HepG2 (cell line): ENCODE data around the gene INF2. TPM values are rescaled to one million over a fixed set of nuclear protein-coding genes. Genes with fewer than 3 reads are reported as not detected.
A peak's percentile ranks its signal among the peaks of the same experiment; 100 is the strongest.

Experiments
- EEA1 ChIP-seq: sonication (generic); formaldehyde crosslinking; IDR thresholded peaks from 2 replicates; pipeline ENCODE4 v1.5.1; 2020; ENCODE audit warnings: mild to moderate bottlenecking, missing genetic modification reagents, borderline replicate concordance
- GATAD1 ChIP-seq: IDR thresholded peaks from 2 replicates; pipeline ENCODE4 v1.6.1; 2016; ENCODE audit warnings: missing genetic modification reagents, missing compliant biosample characterization
- HNRNPUL1 ChIP-seq: fragments of 200-400 bp; formaldehyde crosslinking; IDR thresholded peaks from 2 replicates; pipeline ENCODE4 v1.6.1; 2017; ENCODE audit warnings: low read depth, mild to moderate bottlenecking, low read length, moderate library complexity
- NPAS2 ChIP-seq: sonication (generic); formaldehyde crosslinking; IDR thresholded peaks from 2 replicates; pipeline ENCODE4 v1.8.0; 2022; ENCODE audit warnings: mild to moderate bottlenecking, missing genetic modification reagents, borderline replicate concordance
- PCBP1 ChIP-seq: fragments of 200-400 bp; formaldehyde crosslinking; IDR thresholded peaks from 2 replicates; pipeline ENCODE4 v1.6.1; 2017; ENCODE audit warnings: mild to moderate bottlenecking, low read depth, low read length, borderline replicate concordance
- PPARG ChIP-seq: conservative IDR thresholded peaks from 2 replicates; pipeline ENCODE4 v1.6.1; 2016; ENCODE audit warnings: missing biosample characterization, missing genetic modification reagents
- RBM39 ChIP-seq: fragments of 200-400 bp; formaldehyde crosslinking; IDR thresholded peaks from one replicate; pipeline ENCODE4 v1.6.1; 2018; ENCODE audit warnings: antibody characterized with exemption, mild to moderate bottlenecking, low read depth, low read length; ENCODE audit not compliant: poor library complexity, severe bottlenecking
- SOX5 ChIP-seq: IDR thresholded peaks from 2 replicates; pipeline ENCODE4 v1.6.1; 2016; ENCODE audit warnings: borderline replicate concordance
- SUZ12 ChIP-seq: fragments of 150-350 bp; IDR thresholded peaks from 2 replicates; pipeline ENCODE4 v1.6.1; 2014; ENCODE audit warnings: low read depth, low read length
- TEAD2 ChIP-seq: sonication (generic); formaldehyde crosslinking; IDR thresholded peaks from 2 replicates; pipeline ENCODE4 v1.9.0; 2021; ENCODE audit warnings: missing genetic modification reagents
- ZBTB3 ChIP-seq: sonication (generic); formaldehyde crosslinking; IDR thresholded peaks from 2 replicates; pipeline ENCODE4 v1.4.0; 2020; ENCODE audit warnings: low read depth, mild to moderate bottlenecking, moderate library complexity, missing genetic modification reagents, borderline replicate concordance
- ZNF264 ChIP-seq: sonication (generic); formaldehyde crosslinking; IDR thresholded peaks from 2 replicates; pipeline ENCODE4 v1.4.0; 2020; ENCODE audit warnings: missing genetic modification reagents
- ZNF274 ChIP-seq: sonication (generic); formaldehyde crosslinking; IDR thresholded peaks from 2 replicates; pipeline ENCODE4 v1.5.1; 2020; ENCODE audit warnings: mild to moderate bottlenecking, missing genetic modification reagents
- ZNF746 ChIP-seq: sonication (generic); formaldehyde crosslinking; IDR thresholded peaks from 2 replicates; pipeline ENCODE4 v1.8.0; 2022; ENCODE audit warnings: mild to moderate bottlenecking, missing genetic modification reagents
- ZNF761 ChIP-seq: sonication (generic); formaldehyde crosslinking; conservative IDR thresholded peaks from 2 replicates; pipeline ENCODE4 v1.4.0; 2020; ENCODE audit warnings: mild to moderate bottlenecking, missing genetic modification reagents
- polyA plus RNA-seq, 8 experiments: library from polyadenylated mRNA; depleted of rRNA in 3 of 8; stranded (reverse) in 7 of 8; unstranded in 1 of 8; fragments of >200 nt; fragmentation: Illumina TruSeq in 4 of 8; extraction: Trizol in 4 of 8; gene quantifications; 2 replicates each; pipeline versions ENCODE4 v1.2.1 to v1.2.3, GENCODE V29; 2011 to 2016; ENCODE audit warnings: low read depth in 4 of 8, missing spikeins in 1 of 8, mixed read lengths in 1 of 8; ENCODE audit not compliant: insufficient read depth in 1 of 8
- total RNA-seq, 5 experiments: library from RNA; depleted of rRNA; stranded (reverse); fragments of >200 nt; fragmentation: Illumina TruSeq; extraction: Trizol; gene quantifications; 2 replicates each; pipeline ENCODE4 v1.2.3, GENCODE V29; 2016; ENCODE audit warnings: low read depth in 1 of 5
- TF ChIP-seq, protein P1 (sequence below): sonication (generic); formaldehyde crosslinking; IDR thresholded peaks from 2 replicates; pipeline ENCODE4 v1.5.0; 2020; ENCODE audit warnings: mild to moderate bottlenecking, missing genetic modification reagents
- TF ChIP-seq, protein P2 (sequence below): sonication (generic); formaldehyde crosslinking; IDR thresholded peaks from 2 replicates; pipeline ENCODE4 v1.5.1; 2020; ENCODE audit warnings: mild to moderate bottlenecking, moderate library complexity, missing genetic modification reagents
- TF ChIP-seq, protein P3 (sequence below): sonication (generic); formaldehyde crosslinking; IDR thresholded peaks from 2 replicates; pipeline ENCODE4 v1.4.0; 2020; ENCODE audit warnings: missing genetic modification reagents, borderline replicate concordance
- TF ChIP-seq, protein P4 (sequence below): IDR thresholded peaks from 2 replicates; pipeline ENCODE4 v1.6.1; 2016; ENCODE audit warnings: missing genetic modification reagents, missing compliant biosample characterization
- TF ChIP-seq, protein P5 (sequence below): sonication (generic); formaldehyde crosslinking; IDR thresholded peaks from 2 replicates; pipeline ENCODE4 v1.4.0; 2020; ENCODE audit warnings: missing genetic modification reagents

Gene INF2
- total and polyA plus RNA-seq, 2 of the 13 experiments (the other 11 are each of a cell fraction or from before 2014, with no cell fraction given): 16.4 to 26.4 TPM

DNA sequence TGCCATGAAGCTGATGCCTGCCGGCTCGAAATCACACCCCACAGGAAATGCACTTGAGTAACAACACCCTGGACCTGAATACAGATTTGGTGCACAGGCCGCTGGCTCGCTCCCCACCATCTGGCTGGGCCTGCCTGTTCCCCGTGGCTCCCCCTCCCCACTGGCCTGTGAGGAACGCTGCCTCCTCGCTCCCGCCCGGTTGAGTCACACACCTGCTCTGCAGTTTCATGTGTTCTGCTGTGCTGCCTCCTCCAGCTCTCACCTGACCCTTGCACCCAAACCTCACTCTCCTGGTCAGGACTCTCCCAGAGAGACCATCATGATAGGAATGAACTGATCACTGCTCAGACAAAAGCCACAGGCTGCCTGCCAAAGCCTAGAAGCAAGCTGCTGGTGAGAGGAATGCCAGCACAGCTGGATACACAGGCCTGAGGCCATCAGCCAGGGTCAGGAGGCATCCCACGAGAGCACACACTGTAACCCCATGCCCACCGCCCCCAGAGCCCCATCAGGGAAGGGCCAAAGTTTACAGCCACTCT is 59.8 kb downstream of the INF2 start (continued):
- TF ChIP-seq ZNF761 (CRISPR knock-in tag) (no peak; the same call in 1 of the 2 replicates), NPAS2 (CRISPR knock-in tag) (no peak), ZNF264 (CRISPR knock-in tag) (no peak), TEAD2 (no peak), ZNF746 (CRISPR knock-in tag) (no peak), PCBP1 (0 out of 2 replicates have a peak, but pooled peaks have one; percentile 38), SUZ12 (no peak), GATAD1 (CRISPR knock-in tag) (peak; percentile 52; the same call in 1 of the 2 replicates), SOX5 (CRISPR knock-in tag) (peak; percentile 62; the same call in 1 of the 2 replicates), PPARG (CRISPR knock-in tag) (no peak; the same call in 1 of the 2 replicates), RBM39 (no peak), EEA1 (no peak), ZNF274 (CRISPR knock-in tag) (peak; percentile 54), HNRNPUL1 (no peak), ZBTB3 (no peak)
- TF ChIP-seq, protein P1, sequence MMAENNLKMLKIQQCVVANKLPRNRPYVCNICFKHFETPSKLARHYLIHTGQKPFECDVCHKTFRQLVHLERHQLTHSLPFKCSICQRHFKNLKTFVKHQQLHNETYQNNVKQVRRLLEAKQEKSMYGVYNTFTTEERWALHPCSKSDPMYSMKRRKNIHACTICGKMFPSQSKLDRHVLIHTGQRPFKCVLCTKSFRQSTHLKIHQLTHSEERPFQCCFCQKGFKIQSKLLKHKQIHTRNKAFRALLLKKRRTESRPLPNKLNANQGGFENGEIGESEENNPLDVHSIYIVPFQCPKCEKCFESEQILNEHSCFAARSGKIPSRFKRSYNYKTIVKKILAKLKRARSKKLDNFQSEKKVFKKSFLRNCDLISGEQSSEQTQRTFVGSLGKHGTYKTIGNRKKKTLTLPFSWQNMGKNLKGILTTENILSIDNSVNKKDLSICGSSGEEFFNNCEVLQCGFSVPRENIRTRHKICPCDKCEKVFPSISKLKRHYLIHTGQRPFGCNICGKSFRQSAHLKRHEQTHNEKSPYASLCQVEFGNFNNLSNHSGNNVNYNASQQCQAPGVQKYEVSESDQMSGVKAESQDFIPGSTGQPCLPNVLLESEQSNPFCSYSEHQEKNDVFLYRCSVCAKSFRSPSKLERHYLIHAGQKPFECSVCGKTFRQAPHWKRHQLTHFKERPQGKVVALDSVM: no peak
- TF ChIP-seq, protein P2, sequence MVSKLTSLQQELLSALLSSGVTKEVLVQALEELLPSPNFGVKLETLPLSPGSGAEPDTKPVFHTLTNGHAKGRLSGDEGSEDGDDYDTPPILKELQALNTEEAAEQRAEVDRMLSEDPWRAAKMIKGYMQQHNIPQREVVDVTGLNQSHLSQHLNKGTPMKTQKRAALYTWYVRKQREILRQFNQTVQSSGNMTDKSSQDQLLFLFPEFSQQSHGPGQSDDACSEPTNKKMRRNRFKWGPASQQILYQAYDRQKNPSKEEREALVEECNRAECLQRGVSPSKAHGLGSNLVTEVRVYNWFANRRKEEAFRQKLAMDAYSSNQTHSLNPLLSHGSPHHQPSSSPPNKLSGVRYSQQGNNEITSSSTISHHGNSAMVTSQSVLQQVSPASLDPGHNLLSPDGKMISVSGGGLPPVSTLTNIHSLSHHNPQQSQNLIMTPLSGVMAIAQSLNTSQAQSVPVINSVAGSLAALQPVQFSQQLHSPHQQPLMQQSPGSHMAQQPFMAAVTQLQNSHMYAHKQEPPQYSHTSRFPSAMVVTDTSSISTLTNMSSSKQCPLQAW: peak; percentile 69
- TF ChIP-seq, protein P3, sequence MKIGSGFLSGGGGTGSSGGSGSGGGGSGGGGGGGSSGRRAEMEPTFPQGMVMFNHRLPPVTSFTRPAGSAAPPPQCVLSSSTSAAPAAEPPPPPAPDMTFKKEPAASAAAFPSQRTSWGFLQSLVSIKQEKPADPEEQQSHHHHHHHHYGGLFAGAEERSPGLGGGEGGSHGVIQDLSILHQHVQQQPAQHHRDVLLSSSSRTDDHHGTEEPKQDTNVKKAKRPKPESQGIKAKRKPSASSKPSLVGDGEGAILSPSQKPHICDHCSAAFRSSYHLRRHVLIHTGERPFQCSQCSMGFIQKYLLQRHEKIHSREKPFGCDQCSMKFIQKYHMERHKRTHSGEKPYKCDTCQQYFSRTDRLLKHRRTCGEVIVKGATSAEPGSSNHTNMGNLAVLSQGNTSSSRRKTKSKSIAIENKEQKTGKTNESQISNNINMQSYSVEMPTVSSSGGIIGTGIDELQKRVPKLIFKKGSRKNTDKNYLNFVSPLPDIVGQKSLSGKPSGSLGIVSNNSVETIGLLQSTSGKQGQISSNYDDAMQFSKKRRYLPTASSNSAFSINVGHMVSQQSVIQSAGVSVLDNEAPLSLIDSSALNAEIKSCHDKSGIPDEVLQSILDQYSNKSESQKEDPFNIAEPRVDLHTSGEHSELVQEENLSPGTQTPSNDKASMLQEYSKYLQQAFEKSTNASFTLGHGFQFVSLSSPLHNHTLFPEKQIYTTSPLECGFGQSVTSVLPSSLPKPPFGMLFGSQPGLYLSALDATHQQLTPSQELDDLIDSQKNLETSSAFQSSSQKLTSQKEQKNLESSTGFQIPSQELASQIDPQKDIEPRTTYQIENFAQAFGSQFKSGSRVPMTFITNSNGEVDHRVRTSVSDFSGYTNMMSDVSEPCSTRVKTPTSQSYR: peak; percentile 49; the same call in 1 of the 2 replicates
- TF ChIP-seq, protein P4, sequence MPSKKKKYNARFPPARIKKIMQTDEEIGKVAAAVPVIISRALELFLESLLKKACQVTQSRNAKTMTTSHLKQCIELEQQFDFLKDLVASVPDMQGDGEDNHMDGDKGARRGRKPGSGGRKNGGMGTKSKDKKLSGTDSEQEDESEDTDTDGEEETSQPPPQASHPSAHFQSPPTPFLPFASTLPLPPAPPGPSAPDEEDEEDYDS (CRISPR knock-in tag): peak; percentile 70; the same call in 1 of the 2 replicates
- TF ChIP-seq, protein P5, sequence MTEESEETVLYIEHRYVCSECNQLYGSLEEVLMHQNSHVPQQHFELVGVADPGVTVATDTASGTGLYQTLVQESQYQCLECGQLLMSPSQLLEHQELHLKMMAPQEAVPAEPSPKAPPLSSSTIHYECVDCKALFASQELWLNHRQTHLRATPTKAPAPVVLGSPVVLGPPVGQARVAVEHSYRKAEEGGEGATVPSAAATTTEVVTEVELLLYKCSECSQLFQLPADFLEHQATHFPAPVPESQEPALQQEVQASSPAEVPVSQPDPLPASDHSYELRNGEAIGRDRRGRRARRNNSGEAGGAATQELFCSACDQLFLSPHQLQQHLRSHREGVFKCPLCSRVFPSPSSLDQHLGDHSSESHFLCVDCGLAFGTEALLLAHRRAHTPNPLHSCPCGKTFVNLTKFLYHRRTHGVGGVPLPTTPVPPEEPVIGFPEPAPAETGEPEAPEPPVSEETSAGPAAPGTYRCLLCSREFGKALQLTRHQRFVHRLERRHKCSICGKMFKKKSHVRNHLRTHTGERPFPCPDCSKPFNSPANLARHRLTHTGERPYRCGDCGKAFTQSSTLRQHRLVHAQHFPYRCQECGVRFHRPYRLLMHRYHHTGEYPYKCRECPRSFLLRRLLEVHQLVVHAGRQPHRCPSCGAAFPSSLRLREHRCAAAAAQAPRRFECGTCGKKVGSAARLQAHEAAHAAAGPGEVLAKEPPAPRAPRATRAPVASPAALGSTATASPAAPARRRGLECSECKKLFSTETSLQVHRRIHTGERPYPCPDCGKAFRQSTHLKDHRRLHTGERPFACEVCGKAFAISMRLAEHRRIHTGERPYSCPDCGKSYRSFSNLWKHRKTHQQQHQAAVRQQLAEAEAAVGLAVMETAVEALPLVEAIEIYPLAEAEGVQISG (CRISPR knock-in tag): peak; percentile 42; the same call in 1 of the 2 replicates
